Peyer's patch (tissue), 4 donors: ENCODE measurements around the gene PRKCZ. TPM values are rescaled to one million over a fixed set of nuclear protein-coding genes. Genes with fewer than 3 reads are reported as not detected.

Experiments used
- DNase-seq, 3 donors: peaks; one replicate each; pipeline ENCODE4 v3.0.0-alpha.2; 2017 to 2019
- H3K27ac ChIP-seq, 4 donors: fragments of 200-600 bp; sonication (generic); one replicate each; pipeline ENCODE4 v1.5.1; 2016 to 2019
- H3K27me3 ChIP-seq, 2 donors: fragments of 200-600 bp; sonication (generic); one replicate each; pipeline ENCODE4 v1.5.1; 2019
- H3K36me3 ChIP-seq, 3 donors: fragments of 200-600 bp; sonication (generic); one replicate each; pipeline ENCODE4 v1.5.1; 2016 to 2019
- H3K4me1 ChIP-seq, 4 donors: fragments of 200-600 bp; sonication (generic); one replicate each; pipeline ENCODE4 v1.5.1; 2016 to 2019
- H3K4me3 ChIP-seq, 4 donors: fragments of 200-600 bp; sonication (generic); 1 replicate in 3 of 4; 2 replicates in 1 of 4; pipeline ENCODE4 v1.5.1; 2016 to 2019; ENCODE audit warnings: mild to moderate bottlenecking in 1 of 4
- H3K9me3 ChIP-seq, 4 donors: fragments of 200-600 bp; sonication (generic); one replicate each; pipeline ENCODE4 v1.5.1; 2016 to 2019; ENCODE audit warnings: mild to moderate bottlenecking in 1 of 4
- POLR2A ChIP-seq, 2 donors: fragments of 450-650 bp; IDR thresholded peaks; one replicate each; pipeline ENCODE4 v1.5.1; 2017; ENCODE audit warnings: antibody characterized with exemption in 2 of 2, mild to moderate bottlenecking in 2 of 2, moderate library complexity in 2 of 2
- total RNA-seq, 4 donors: library from RNA; depleted of rRNA; stranded (reverse); fragments of >200 nt; gene quantifications; one replicate each; pipeline ENCODE4 v1.1.0, GENCODE V29; 2016
- TF ChIP-seq, protein P1 (sequence below), 6 experiments: fragments of 450-650 bp in 4 of 6; fragments of 200-600 bp in 2 of 6; sonication (generic) in 1 of 6; IDR thresholded peaks; one replicate each; pipeline ENCODE4 v1.5.1; 2017 to 2019; ENCODE audit warnings: antibody characterized with exemption in 6 of 6, mild to moderate bottlenecking in 3 of 6, moderate library complexity in 1 of 6

The PRKCZ gene
- 100 to 1,000 TPM in 2 of 4 donors, 10 to 100 TPM in 2; 51.2 to 105 (median 93.6) TPM for total RNA-seq

DNA sequence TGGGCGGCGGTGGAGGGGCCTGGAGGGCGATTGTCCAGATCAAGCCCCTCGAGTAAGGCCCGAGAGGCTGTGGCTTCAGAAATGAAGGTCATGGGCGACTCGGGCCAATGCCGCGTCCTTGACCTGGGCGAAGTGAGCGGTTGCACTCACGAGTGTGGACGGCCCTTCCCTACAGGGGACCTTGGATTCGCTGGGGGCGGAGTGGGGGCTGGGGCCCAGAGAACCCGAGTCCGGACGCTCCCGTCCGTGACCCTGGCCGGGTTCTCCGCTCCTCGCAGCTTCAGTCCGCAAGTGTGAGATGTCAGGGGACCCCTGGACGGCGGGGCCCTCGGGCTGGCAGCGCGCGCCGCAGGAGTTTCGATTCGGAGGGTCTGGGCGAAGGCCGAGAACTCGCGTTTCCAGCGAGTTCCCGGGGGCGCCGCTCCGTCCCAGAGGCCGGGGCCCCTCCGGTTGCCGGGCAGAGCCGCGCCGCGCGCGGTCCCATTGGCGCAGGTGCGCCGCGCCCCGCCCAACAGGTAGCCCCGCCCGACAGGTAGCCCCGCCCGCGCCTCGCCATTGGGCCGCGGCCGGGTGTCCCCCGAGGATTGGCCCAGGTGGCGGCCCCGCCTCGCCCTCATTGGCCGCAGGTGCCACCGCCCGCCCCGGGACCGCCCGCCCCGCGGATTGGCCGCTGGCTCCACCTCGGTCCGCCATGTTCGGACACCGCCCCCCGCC is at the start of gene PRKCZ:
TSS of gene PRKCZ (plus strand) at position 694 of the 714 bp plus-strand sequence. CDS start 220 bp downstream, outside the sequence.
- H3K4me1 ChIP-seq: peaks cover 9 to 44% (median 19%) of the 10 kb centered on the region in 4 donors
- H3K4me3 ChIP-seq: peak within 1 kb of the TSS; percentile 61 to 99 (median 81)
- H3K36me3 ChIP-seq: no peaks in the 10 kb centered on the region
- H3K9me3 ChIP-seq: no peaks in the 10 kb centered on the region
- TF ChIP-seq POLR2A (IDR thresholded peaks at IDR 0.05): peak; percentile 79 to 82
- TF ChIP-seq, protein P1, sequence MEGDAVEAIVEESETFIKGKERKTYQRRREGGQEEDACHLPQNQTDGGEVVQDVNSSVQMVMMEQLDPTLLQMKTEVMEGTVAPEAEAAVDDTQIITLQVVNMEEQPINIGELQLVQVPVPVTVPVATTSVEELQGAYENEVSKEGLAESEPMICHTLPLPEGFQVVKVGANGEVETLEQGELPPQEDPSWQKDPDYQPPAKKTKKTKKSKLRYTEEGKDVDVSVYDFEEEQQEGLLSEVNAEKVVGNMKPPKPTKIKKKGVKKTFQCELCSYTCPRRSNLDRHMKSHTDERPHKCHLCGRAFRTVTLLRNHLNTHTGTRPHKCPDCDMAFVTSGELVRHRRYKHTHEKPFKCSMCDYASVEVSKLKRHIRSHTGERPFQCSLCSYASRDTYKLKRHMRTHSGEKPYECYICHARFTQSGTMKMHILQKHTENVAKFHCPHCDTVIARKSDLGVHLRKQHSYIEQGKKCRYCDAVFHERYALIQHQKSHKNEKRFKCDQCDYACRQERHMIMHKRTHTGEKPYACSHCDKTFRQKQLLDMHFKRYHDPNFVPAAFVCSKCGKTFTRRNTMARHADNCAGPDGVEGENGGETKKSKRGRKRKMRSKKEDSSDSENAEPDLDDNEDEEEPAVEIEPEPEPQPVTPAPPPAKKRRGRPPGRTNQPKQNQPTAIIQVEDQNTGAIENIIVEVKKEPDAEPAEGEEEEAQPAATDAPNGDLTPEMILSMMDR (IDR thresholded peaks at IDR 0.05): peak in 1 of 6 experiments; percentile 2
- H3K27ac ChIP-seq: peak within 1 kb of the TSS; percentile 80 to 96 (median 86)
- H3K27me3 ChIP-seq: no peaks in the 10 kb centered on the region
- peak; percentile 94 to 98 (median 98) for DNase-seq

DNA sequence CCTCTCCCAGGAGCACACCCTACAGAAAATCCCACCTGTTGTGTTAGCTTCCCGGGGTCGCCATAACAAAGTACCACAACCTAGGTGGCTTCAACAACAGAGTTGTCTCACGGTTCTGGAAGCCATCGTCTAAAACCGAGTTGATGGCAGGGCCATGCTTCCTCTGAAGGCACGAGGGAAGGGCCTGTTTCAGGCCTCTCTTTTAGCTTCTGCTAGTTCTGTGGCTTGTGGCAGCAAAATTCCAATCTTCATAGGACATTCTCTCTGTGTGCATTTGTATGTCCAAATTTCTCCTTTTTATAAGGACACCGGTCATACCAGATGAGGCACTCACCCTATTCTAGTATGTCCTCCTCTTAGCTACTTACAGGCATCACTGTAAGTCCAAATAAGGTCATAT is 49.8 kb upstream of the PRKCZ start:
- TF ChIP-seq POLR2A (IDR thresholded peaks at IDR 0.05): no peak
- TF ChIP-seq, protein P1 (IDR thresholded peaks at IDR 0.05): no peak
- H3K27me3 ChIP-seq: no peaks in the 10 kb centered on the region
- no peak overlapping the region for H3K27ac ChIP-seq

DNA sequence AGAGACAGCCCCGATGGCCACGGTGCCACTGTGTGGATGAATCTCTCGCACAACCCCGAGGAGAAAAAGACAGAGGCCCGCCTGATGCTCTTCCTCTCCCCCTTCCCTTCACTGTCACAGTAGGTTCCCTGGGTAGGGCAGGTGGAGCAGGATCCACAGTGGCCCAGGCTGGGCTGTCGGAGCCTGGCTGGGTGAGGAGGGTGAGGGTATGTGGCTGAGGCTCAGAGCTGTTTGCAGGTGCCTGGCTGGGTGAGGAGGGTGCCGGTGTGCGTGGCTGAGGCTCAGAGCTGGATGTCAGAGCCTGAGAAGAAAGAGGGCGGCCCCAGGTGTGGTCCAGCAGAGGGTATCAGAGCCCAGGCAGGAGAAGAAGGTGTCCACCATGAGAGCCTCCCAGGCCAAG is 49.4 kb upstream of the PRKCZ start:
- H3K4me3 ChIP-seq: no peak overlapping the region
- H3K27me3 ChIP-seq: no peaks in the 10 kb centered on the region
- H3K27ac ChIP-seq: no peak overlapping the region
- H3K9me3 ChIP-seq: no peaks in the 10 kb centered on the region
- TF ChIP-seq, protein P1 (IDR thresholded peaks at IDR 0.05): no peak
- TF ChIP-seq POLR2A (IDR thresholded peaks at IDR 0.05): no peak
- peaks cover 0 to 5% (median 0%) of the 10 kb centered on the region in 4 donors for H3K4me1 ChIP-seq
- H3K36me3 ChIP-seq: no peaks in the 10 kb centered on the region
- no peak for DNase-seq

More for the DNA sequence above, 49.8 kb upstream of the PRKCZ start:
- Histone ChIP-seq H3K4me3 (no peak overlapping the region), H3K36me3 (no peaks in the 10 kb centered on the region), H3K9me3 (no peaks in the 10 kb centered on the region), H3K4me1 (peaks cover 0 to 5% (median 0%) of the 10 kb centered on the region in 4 donors)
- no peak for DNase-seq

DNA sequence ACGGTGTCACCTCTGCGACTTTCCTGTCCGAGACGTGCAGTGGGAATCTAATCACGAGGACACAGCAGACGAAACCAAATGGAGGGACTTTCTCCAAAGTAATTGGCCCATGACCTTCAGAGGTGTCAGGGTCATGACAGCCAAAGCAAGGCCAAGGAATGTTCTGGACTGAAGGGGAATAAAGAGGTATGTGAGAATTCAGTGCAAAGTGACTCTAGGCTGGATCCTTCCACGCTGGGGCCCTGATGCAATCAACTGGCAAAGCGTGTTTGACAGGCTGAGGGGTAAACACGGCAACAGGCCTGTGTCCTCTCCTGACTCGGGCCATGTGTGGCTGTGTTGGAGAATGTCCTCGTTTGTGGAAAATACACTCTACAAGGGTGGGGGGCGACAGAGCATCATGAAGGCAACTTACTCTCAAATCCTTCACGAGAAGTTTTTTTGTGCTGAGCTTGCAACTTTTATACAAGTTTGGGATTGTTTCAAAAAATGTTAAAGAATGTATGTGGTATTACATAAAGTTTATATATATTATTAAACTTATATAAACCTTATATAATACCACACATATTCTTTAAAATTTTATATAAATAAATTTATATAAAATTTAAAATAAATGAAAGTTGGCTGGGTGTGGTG is 48.3 kb upstream of the PRKCZ start:
- Histone ChIP-seq H3K9me3 (no peaks in the 10 kb centered on the region), H3K27ac (no peak overlapping the region), H3K27me3 (no peaks in the 10 kb centered on the region), H3K4me1 (peaks cover 0 to 5% (median 0%) of the 10 kb centered on the region in 4 donors), H3K36me3 (no peaks in the 10 kb centered on the region), H3K4me3 (no peak overlapping the region)
- no peak for DNase-seq
- TF ChIP-seq POLR2A (IDR thresholded peaks at IDR 0.05): no peak
- TF ChIP-seq, protein P1 (IDR thresholded peaks at IDR 0.05): no peak

DNA sequence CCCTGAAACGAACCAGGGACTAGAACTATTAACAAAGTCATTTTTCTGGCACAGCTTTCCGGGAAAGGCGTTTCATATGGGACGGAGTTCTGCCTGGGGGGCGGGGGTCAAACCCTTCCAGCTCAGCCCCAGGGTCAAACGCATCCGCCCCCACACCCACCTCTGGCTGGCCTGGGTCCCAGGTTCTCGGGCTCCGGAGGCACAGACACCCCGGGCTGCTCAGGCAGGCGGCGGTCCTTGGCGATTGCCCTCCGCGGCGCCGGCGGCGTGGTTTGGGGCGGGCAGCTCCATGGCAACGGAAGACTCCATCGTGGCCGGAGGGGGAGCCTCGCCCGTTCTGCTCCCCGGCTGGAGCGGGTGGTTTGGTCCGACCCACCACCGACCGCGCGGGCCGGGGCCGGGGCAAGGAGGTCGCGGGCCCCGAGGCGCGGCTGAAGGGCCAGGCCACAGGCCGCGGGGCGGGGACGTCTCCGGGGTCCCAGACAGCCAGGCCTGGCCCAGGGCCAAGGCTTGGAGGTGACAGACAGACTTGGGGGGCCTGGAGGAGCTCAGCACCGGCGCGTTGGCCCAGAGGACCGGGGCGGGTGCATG is 46.6 kb upstream of the PRKCZ start, which contains the start of gene CFAP74:
TSS of gene CFAP74 (minus strand) at position 246 of the 591 bp plus-strand sequence. CDS start 12,830 bp downstream, outside the sequence.
- no peak for TF ChIP-seq POLR2A (IDR thresholded peaks at IDR 0.05)
- TF ChIP-seq, protein P1 (IDR thresholded peaks at IDR 0.05): no peak
- no peaks in the 10 kb centered on the region for H3K36me3 ChIP-seq
- H3K9me3 ChIP-seq: no peaks in the 10 kb centered on the region
- no peak within 1 kb of the TSS for H3K27ac ChIP-seq
- H3K4me1 ChIP-seq: peaks cover 0 to 5% (median 0%) of the 10 kb centered on the region in 4 donors
- DNase-seq: no peak
- H3K27me3 ChIP-seq: no peaks in the 10 kb centered on the region
- H3K4me3 ChIP-seq: no peak within 1 kb of the TSS
